HCT116 (cell line): ENCODE measurements around the gene MORN1. TPM values are rescaled to one million over a fixed set of nuclear protein-coding genes. Genes with fewer than 3 reads are reported as not detected.

Experiments
- ATAC-seq: fragments of 200-7000 bp; cut with Tn5 transposase; 2 replicates; pipeline ENCODE4 v1.9.1; 2020; ENCODE audit warnings: mild to moderate bottlenecking, moderate library complexity
- BruUV-seq: library from RNA; stranded (reverse); fragments of 400-500 nt; replicated peaks from 2 replicates; lab custom pipeline; 2021; lab: Mats Ljungman, UMichigan
- CTCF ChIA-PET: fragments of 300-600 bp; sonication (Branson Sonifier 250); formaldehyde crosslinking; loops from one replicate; lab custom pipeline; 2021; ENCODE audit warnings: antibody characterized with exemption; lab: Charles Lee
- POLR2A ChIA-PET: fragments of 300-600, 350-600 bp; sonication (Branson Sonifier 250); formaldehyde crosslinking; loops from one replicate; lab custom pipeline; 2021; ENCODE audit warnings: antibody characterized with exemption; lab: Charles Lee
- RAD21 ChIA-PET, 2 experiments: fragments of 300-600 bp; sonication (Branson Sonifier 250); formaldehyde crosslinking; loops; one replicate each; lab custom pipeline; 2023; ENCODE audit warnings: low total read pairs in 2 of 2; ENCODE audit not compliant: uncharacterized antibody in 2 of 2, unreplicated experiment in 2 of 2, low non-redundant PET in 1 of 2; lab: Charles Lee
- DNase-seq: peaks from one replicate; pipeline ENCODE4 v3.0.0-alpha.2; 2010; ENCODE audit warnings: low read depth, low spot score
- H2AFZ ChIP-seq: fragments of 200-600 bp; shearing (Covaris generic), sonication (generic); 2 replicates; pipeline ENCODE4 v1.6.1; 2017; ENCODE audit warnings: low read depth, mixed run types, mixed read lengths, antibody characterized with exemption, low read length; ENCODE audit not compliant: poor library complexity, severe bottlenecking
- H3K27ac ChIP-seq: 2 replicates; pipeline ENCODE4 v1.5.1; 2012; ENCODE audit warnings: low read depth, low read length
- H3K27me3 ChIP-seq: fragments of 200-600 bp; sonication (generic); 2 replicates; pipeline ENCODE4 v1.6.1; 2016; ENCODE audit warnings: mixed run types, low read length, mixed read lengths; ENCODE audit not compliant: insufficient read depth
- H3K36me3 ChIP-seq, 2 experiments: fragments of 200-500 bp in 1 of 2; fragments of 200-600 bp in 1 of 2; sonication (Bioruptor generic) in 1 of 2; sonication (generic) in 1 of 2; 2 replicates each; pipeline versions ENCODE4 v1.5.1 to v1.6.1; 2014 to 2016; ENCODE audit warnings: low read length in 2 of 2, inconsistent platforms in 1 of 2, mixed read lengths in 1 of 2, mixed run types in 1 of 2; ENCODE audit not compliant: insufficient read depth in 2 of 2, control insufficient read depth in 1 of 2
- H3K4me1 ChIP-seq, 2 experiments: fragments of 200-600 bp in 1 of 2; sonication (generic) in 1 of 2; 2 replicates each; pipeline versions ENCODE4 v1.5.1 to v1.6.1; 2012 to 2017; ENCODE audit warnings: low read length in 2 of 2, inconsistent platforms in 1 of 2, mild to moderate bottlenecking in 1 of 2, mixed read lengths in 1 of 2, mixed run types in 1 of 2, moderate library complexity in 1 of 2; ENCODE audit not compliant: insufficient read depth in 2 of 2, control insufficient read depth in 1 of 2
- H3K4me2 ChIP-seq: fragments of 200-600 bp; sonication (generic); 2 replicates; pipeline ENCODE4 v1.6.1; 2017; ENCODE audit warnings: mixed run types, low read length, mixed read lengths
- H3K4me3 ChIP-seq, 2 experiments: fragments of 200-600 bp in 1 of 2; sonication (generic) in 1 of 2; replicated peaks in 1 of 2; 2 replicates each; pipeline ENCODE4 v1.5.1; 2011 to 2016; ENCODE audit warnings: low read length in 2 of 2, control low read depth in 1 of 2, low read depth in 1 of 2, mild to moderate bottlenecking in 1 of 2, mixed read lengths in 1 of 2, mixed run types in 1 of 2
- H3K79me2 ChIP-seq: fragments of 200-600 bp; sonication (generic); 2 replicates; pipeline ENCODE4 v1.6.1; 2017; ENCODE audit warnings: mild to moderate bottlenecking, mixed run types, low read length, moderate library complexity, mixed read lengths; ENCODE audit not compliant: insufficient read depth
- H3K9ac ChIP-seq: fragments of 200-600 bp; sonication (generic); 2 replicates; pipeline ENCODE4 v1.6.1; 2016; ENCODE audit warnings: low read length, mixed read lengths
- H3K9me2 ChIP-seq: fragments of 200-600 bp; sonication (generic), shearing (Covaris generic); 2 replicates; pipeline ENCODE4 v1.6.1; 2017; ENCODE audit warnings: mixed run types, mild to moderate bottlenecking, moderate library complexity; ENCODE audit not compliant: insufficient read depth
- H3K9me3 ChIP-seq, 2 experiments: fragments of 200-500 bp in 1 of 2; fragments of 200-600 bp in 1 of 2; sonication (Bioruptor generic) in 1 of 2; sonication (generic) in 1 of 2; 2 replicates each; pipeline ENCODE4 v1.6.1; 2014 to 2017; ENCODE audit warnings: low read length in 2 of 2, mixed read lengths in 2 of 2, inconsistent platforms in 1 of 2, low read depth in 1 of 2, mild to moderate bottlenecking in 1 of 2, mixed run types in 1 of 2, moderate library complexity in 1 of 2; ENCODE audit not compliant: control insufficient read depth in 1 of 2, insufficient read depth in 1 of 2
- H4K20me1 ChIP-seq: fragments of 200-600 bp; sonication (generic), shearing (Covaris generic); 2 replicates; pipeline ENCODE4 v1.6.1; 2017; ENCODE audit warnings: mixed run types, mild to moderate bottlenecking, moderate library complexity; ENCODE audit not compliant: insufficient read depth
- CEBPB ChIP-seq: IDR thresholded peaks from 2 replicates; pipeline ENCODE4 v1.6.1; 2012; ENCODE audit warnings: low read depth
- EGR1 ChIP-seq: IDR thresholded peaks from 2 replicates; pipeline ENCODE4 v1.6.1; 2012; ENCODE audit warnings: low read depth
- ELF1 ChIP-seq: IDR thresholded peaks from 2 replicates; pipeline ENCODE4 v1.6.1; 2012; ENCODE audit warnings: low read depth, borderline replicate concordance
- EZH2phosphoT487 ChIP-seq: fragments of 200-600 bp; IDR thresholded peaks from 2 replicates; pipeline ENCODE4 v1.6.1; 2018; ENCODE audit warnings: antibody characterized with exemption, borderline replicate concordance
- POLR2A ChIP-seq: IDR thresholded peaks from 2 replicates; pipeline ENCODE4 v1.7.0; 2011; ENCODE audit warnings: borderline replicate concordance; ENCODE audit not compliant: insufficient read depth, insufficient read length; ENCODE audit errors: extremely low read depth
- POLR2AphosphoS5 ChIP-seq: IDR thresholded peaks from 2 replicates; pipeline ENCODE4 v1.6.1; 2011; ENCODE audit warnings: mild to moderate bottlenecking, low read depth, low read length, moderate library complexity
- TCF7L2 ChIP-seq: IDR thresholded peaks from 2 replicates; pipeline ENCODE4 v1.7.0; 2011; ENCODE audit warnings: borderline replicate concordance, inconsistent platforms; ENCODE audit not compliant: insufficient read depth, insufficient read length; ENCODE audit errors: extremely low read depth
- ZFX ChIP-seq: fragments of 450-650 bp; IDR thresholded peaks from 2 replicates; pipeline ENCODE4 v1.6.1; 2017
- intact Hi-C: fragments of 100-400 bp; cut with micrococcal nuclease; formaldehyde crosslinking; loops from 2 replicates; pipeline ENCODE4 v1.10.0; 2022
- total RNA-seq: library from RNA; stranded (reverse); gene quantifications from one replicate; pipeline ENCODE4 v1.2.1, GENCODE V29; 2021; ENCODE audit not compliant: unreplicated experiment
- TF ChIP-seq, protein P1 (sequence below): IDR thresholded peaks from 2 replicates; pipeline ENCODE4 v1.6.1; 2012
- TF ChIP-seq, protein P2 (sequence below): IDR thresholded peaks from 2 replicates; pipeline ENCODE4 v1.6.1; 2012; ENCODE audit warnings: low read depth
- TF ChIP-seq, protein P3 (sequence below): IDR thresholded peaks from 2 replicates; pipeline ENCODE4 v1.6.1; 2011; ENCODE audit warnings: mild to moderate bottlenecking, low read length, moderate library complexity; ENCODE audit not compliant: insufficient replicate concordance; ENCODE audit errors: extremely low read depth

The MORN1 gene
- total RNA-seq, 1 experiment from 2014 or later = 21.4 TPM

DNA sequence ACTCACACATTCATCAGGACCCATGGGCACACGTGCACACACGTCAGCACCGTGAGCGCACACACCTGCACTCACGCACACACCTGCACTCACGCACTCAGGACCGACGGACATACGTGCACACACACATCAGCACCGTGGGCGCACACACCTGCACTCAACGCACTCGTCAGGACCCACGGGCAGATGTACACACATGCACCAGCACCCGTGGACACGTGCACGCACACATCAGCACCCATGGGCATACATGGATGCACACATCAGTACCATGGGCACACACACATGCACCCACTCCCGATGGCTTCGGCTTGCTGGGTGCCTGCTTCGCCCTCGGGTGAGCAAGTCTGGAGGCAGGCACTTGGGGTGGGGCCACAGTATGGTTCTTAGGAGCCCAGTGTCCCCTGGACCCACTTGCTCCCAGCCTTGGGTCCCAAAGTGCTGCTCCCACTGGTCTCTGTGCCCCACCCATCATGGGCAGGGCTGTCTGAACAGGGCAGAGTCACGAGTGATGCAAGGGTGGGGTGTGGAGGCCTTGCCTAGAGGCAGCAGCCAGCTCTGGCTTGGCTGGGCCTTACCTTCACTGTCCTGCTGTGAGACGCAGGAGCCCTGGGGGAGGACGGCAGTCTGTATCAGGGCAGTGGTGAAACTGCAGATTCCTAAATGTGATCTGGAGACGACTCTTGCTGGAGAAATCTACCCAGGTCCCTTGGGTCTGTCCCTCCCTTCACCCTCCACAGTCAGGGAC lies 113.4 kb downstream of the MORN1 start:
- ChIA-PET RAD21 (no interaction called here), CTCF (no interaction called here), POLR2A (no interaction called here)
- Histone ChIP-seq H3K27me3 (no peaks in the 10 kb centered on the region), H3K27ac (no peak overlapping the region), H3K4me3 (no peak overlapping the region), H3K4me1 (no peaks in the 10 kb centered on the region), H3K4me2 (no peak overlapping the region), H3K9me3 (no peaks in the 10 kb centered on the region), H2AFZ (no peak overlapping the region), H3K9me2 (no peaks in the 10 kb centered on the region), H3K9ac (no peak overlapping the region), H3K79me2 (peaks cover 80% of the 10 kb centered on the region), H4K20me1 (no peaks in the 10 kb centered on the region), H3K36me3 (no peaks in the 10 kb centered on the region; a peak in 1 of 4 replicates)
- intact Hi-C loops = no loop called here
- DNase-seq (no peak), ATAC-seq (no peak)
- BruUV-seq = no TSS peak
- TF ChIP-seq POLR2AphosphoS5 = no peak

DNA sequence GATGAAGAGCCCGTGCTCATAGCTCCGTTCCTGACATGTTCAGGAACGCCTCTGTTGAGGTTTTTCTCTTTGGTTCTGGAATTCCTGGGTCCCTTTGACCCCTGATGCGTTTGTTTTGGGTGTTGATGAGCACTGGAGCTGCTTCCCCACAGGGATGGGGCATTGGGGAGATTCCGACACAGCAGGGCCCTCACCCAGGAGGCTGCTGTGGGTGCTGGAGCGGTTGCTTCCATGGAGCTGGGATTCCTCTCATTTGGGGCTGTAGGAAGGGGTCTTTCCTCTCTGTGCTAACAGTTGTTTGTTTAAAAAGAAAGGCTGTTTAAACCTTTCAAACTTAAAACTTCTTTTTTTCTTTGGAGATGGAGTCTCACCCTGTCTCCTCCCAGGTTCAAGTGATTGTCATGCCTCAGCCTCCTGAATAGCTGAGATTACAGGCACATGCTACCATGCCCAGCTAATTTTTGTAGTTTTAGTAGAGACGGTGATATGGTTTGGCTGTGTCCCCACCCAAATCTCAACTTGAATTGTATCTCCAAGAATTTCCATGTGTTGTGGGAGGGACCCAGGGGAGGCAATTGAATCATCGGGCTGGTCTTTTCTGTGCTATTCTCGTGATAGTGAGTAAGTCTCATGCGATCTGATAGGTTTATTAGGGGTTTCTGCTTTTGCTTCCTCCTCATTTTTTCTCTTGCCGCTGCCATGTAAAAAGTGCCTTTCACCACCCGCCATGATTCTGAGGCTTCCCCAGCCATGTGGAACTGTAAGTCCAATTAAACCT lies 114.4 kb downstream of the MORN1 start:
- POLR2A ChIA-PET = no interaction called here
- CTCF ChIA-PET = no interaction called here

More for the DNA sequence above, 114.4 kb downstream of the MORN1 start:
- Histone ChIP-seq H3K36me3 (no peaks in the 10 kb centered on the region; a peak in 2 of 4 replicates), H3K9ac (no peak overlapping the region), H2AFZ (no peak overlapping the region), H4K20me1 (0 out of 2 replicates have a peak, but pooled peaks cover 4% of the 10 kb centered on the region), H3K27me3 (no peaks in the 10 kb centered on the region), H3K4me3 (no peak overlapping the region), H3K4me2 (no peak overlapping the region), H3K79me2 (peaks cover 83% of the 10 kb centered on the region), H3K9me3 (no peaks in the 10 kb centered on the region), H3K9me2 (no peaks in the 10 kb centered on the region), H3K4me1 (peaks cover 0 to 3% of the 10 kb centered on the region in 2 experiments; a peak in 1 of 4 replicates), H3K27ac (no peak overlapping the region)
- intact Hi-C loops = no loop called here
- no peak for ATAC-seq
- RAD21 ChIA-PET = interaction anchor here in 1 of 2 experiments (0.5 kb wide), 1 partner anchor 675 kb away, joined by 3 read pairs; no protein-coding TSS in a partner anchor
- no peak for DNase-seq
- BruUV-seq = no TSS peak
- no peak for TF ChIP-seq POLR2AphosphoS5
- no peak for TF ChIP-seq CEBPB
- TF ChIP-seq, protein P1, sequence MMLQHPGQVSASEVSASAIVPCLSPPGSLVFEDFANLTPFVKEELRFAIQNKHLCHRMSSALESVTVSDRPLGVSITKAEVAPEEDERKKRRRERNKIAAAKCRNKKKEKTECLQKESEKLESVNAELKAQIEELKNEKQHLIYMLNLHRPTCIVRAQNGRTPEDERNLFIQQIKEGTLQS = no peak
- no peak for TF ChIP-seq TCF7L2
- no peak for TF ChIP-seq ELF1
- no peak for TF ChIP-seq EGR1
- TF ChIP-seq ZFX = no peak
- TF ChIP-seq, protein P2, sequence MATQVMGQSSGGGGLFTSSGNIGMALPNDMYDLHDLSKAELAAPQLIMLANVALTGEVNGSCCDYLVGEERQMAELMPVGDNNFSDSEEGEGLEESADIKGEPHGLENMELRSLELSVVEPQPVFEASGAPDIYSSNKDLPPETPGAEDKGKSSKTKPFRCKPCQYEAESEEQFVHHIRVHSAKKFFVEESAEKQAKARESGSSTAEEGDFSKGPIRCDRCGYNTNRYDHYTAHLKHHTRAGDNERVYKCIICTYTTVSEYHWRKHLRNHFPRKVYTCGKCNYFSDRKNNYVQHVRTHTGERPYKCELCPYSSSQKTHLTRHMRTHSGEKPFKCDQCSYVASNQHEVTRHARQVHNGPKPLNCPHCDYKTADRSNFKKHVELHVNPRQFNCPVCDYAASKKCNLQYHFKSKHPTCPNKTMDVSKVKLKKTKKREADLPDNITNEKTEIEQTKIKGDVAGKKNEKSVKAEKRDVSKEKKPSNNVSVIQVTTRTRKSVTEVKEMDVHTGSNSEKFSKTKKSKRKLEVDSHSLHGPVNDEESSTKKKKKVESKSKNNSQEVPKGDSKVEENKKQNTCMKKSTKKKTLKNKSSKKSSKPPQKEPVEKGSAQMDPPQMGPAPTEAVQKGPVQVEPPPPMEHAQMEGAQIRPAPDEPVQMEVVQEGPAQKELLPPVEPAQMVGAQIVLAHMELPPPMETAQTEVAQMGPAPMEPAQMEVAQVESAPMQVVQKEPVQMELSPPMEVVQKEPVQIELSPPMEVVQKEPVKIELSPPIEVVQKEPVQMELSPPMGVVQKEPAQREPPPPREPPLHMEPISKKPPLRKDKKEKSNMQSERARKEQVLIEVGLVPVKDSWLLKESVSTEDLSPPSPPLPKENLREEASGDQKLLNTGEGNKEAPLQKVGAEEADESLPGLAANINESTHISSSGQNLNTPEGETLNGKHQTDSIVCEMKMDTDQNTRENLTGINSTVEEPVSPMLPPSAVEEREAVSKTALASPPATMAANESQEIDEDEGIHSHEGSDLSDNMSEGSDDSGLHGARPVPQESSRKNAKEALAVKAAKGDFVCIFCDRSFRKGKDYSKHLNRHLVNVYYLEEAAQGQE = no peak
- TF ChIP-seq, protein P3, sequence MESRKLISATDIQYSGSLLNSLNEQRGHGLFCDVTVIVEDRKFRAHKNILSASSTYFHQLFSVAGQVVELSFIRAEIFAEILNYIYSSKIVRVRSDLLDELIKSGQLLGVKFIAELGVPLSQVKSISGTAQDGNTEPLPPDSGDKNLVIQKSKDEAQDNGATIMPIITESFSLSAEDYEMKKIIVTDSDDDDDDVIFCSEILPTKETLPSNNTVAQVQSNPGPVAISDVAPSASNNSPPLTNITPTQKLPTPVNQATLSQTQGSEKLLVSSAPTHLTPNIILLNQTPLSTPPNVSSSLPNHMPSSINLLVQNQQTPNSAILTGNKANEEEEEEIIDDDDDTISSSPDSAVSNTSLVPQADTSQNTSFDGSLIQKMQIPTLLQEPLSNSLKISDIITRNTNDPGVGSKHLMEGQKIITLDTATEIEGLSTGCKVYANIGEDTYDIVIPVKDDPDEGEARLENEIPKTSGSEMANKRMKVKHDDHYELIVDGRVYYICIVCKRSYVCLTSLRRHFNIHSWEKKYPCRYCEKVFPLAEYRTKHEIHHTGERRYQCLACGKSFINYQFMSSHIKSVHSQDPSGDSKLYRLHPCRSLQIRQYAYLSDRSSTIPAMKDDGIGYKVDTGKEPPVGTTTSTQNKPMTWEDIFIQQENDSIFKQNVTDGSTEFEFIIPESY = no peak
- no peak for TF ChIP-seq EZH2phosphoT487
- TF ChIP-seq POLR2A = no peak
